ENCODE measurements around the gene SLC25A33. TPM values are rescaled to one million over a fixed set of nuclear protein-coding genes. Genes with fewer than 3 reads are reported as not detected.

The SLC25A33 gene
- total RNA-seq, 2 experiments from 2014 or later, result 4.4 to 6.1 TPM

GRCh38 chr1:9603766-9604753, 64.8 kb downstream of the SLC25A33 start:
- ChIA-PET CTCF (no interaction called here), POLR2A (interaction anchor here (0.5 kb wide), 1 partner anchor 25 kb away, joined by 3 read pairs; no protein-coding TSS in a partner anchor)
- intact Hi-C loops (cut with DNase I, micrococcal nuclease), result no loop called here
- Mint-ChIP-seq H3K9me3 (ENCODE audit: low read depth) (no peaks in the 10 kb centered on the region), H3K4me1 (no peaks in the 10 kb centered on the region), H3K27ac (no peak overlapping the region), H3K27me3 (no peaks in the 10 kb centered on the region), H3K36me3 (ENCODE audit: low read depth) (peaks cover 3% of the 10 kb centered on the region), H3K4me3 (no peak overlapping the region)
- ATAC-seq, result no peak
- no peak for DNase-seq

GRCh38 chr1:9604836-9605235, 65.6 kb downstream of the SLC25A33 start:
- Mint-ChIP-seq H3K27me3 (no peaks in the 10 kb centered on the region), H3K4me3 (no peak overlapping the region), H3K36me3 (ENCODE audit: low read depth) (peaks cover 3% of the 10 kb centered on the region), H3K9me3 (ENCODE audit: low read depth) (no peaks in the 10 kb centered on the region), H3K4me1 (no peaks in the 10 kb centered on the region), H3K27ac (no peak overlapping the region)
- ATAC-seq (no peak), DNase-seq (no peak)
- POLR2A ChIA-PET, result no interaction called here
- intact Hi-C loops (cut with DNase I, micrococcal nuclease), result no loop called here
- CTCF ChIA-PET, result no interaction called here

- no peak overlapping the region for H3K4me3 Mint-ChIP-seq
- H3K9me3 Mint-ChIP-seq (ENCODE audit: low read depth), result no peaks in the 10 kb centered on the region
- ChIA-PET POLR2A (interaction anchor here (1.0 kb wide), 1 partner anchor 15 kb away, joined by 3 read pairs; no protein-coding TSS in a partner anchor), CTCF (no interaction called here)
- intact Hi-C loops (cut with DNase I, micrococcal nuclease), result no loop called here
- H3K4me1 Mint-ChIP-seq, result no peaks in the 10 kb centered on the region
- no peak for ATAC-seq
- no peaks in the 10 kb centered on the region for H3K27me3 Mint-ChIP-seq
- H3K36me3 Mint-ChIP-seq (ENCODE audit: low read depth), result peaks cover 7% of the 10 kb centered on the region
- H3K27ac Mint-ChIP-seq, result no peak overlapping the region
- DNase-seq, result no peak
Observed at GRCh38 chr1:9605946-9606455, 66.7 kb downstream of the SLC25A33 start.

GRCh38 chr1:9606458-9606857, 67.2 kb downstream of the SLC25A33 start:
- intact Hi-C loops (cut with DNase I, micrococcal nuclease), result no loop called here
- H3K27me3 Mint-ChIP-seq, result no peaks in the 10 kb centered on the region
- ChIA-PET CTCF (no interaction called here), POLR2A (no interaction called here)
- H3K4me1 Mint-ChIP-seq, result no peaks in the 10 kb centered on the region
- no peak overlapping the region for H3K27ac Mint-ChIP-seq
- no peaks in the 10 kb centered on the region for H3K9me3 Mint-ChIP-seq (ENCODE audit: low read depth)
- H3K36me3 Mint-ChIP-seq (ENCODE audit: low read depth), result peaks cover 8% of the 10 kb centered on the region
- no peak overlapping the region for H3K4me3 Mint-ChIP-seq
- no peak for ATAC-seq
- DNase-seq, result no peak

- POLR2A ChIA-PET, result interaction anchor here (1.1 kb wide), 1 partner anchor 15 kb away, joined by 3 read pairs; no protein-coding TSS in a partner anchor
- Mint-ChIP-seq H3K36me3 (ENCODE audit: low read depth) (peaks cover 8% of the 10 kb centered on the region), H3K4me3 (no peak overlapping the region), H3K27me3 (no peaks in the 10 kb centered on the region), H3K4me1 (no peaks in the 10 kb centered on the region), H3K27ac (no peak overlapping the region), H3K9me3 (ENCODE audit: low read depth) (no peaks in the 10 kb centered on the region)
- CTCF ChIA-PET, result no interaction called here
- DNase-seq, result no peak
- ATAC-seq, result no peak
- intact Hi-C loops (cut with DNase I, micrococcal nuclease), result no loop called here
Observed at GRCh38 chr1:9606948-9607347, 67.7 kb downstream of the SLC25A33 start.

- ChIA-PET CTCF (no interaction called here), POLR2A (interaction anchor here (1.1 kb wide), 1 partner anchor 14 kb away, joined by 3 read pairs; no protein-coding TSS in a partner anchor)
- Mint-ChIP-seq H3K4me3 (no peak overlapping the region), H3K4me1 (no peaks in the 10 kb centered on the region), H3K27me3 (no peaks in the 10 kb centered on the region), H3K9me3 (ENCODE audit: low read depth) (no peaks in the 10 kb centered on the region), H3K27ac (no peak overlapping the region), H3K36me3 (ENCODE audit: low read depth) (peaks cover 8% of the 10 kb centered on the region)
- intact Hi-C loops (cut with DNase I, micrococcal nuclease), result no loop called here
- DNase-seq (no peak), ATAC-seq (no peak)
Observed at GRCh38 chr1:9607352-9607751, 68.1 kb downstream of the SLC25A33 start.

- H3K4me3 Mint-ChIP-seq, result no peak overlapping the region
- no peaks in the 10 kb centered on the region for H3K9me3 Mint-ChIP-seq (ENCODE audit: low read depth)
- H3K27ac Mint-ChIP-seq, result no peak overlapping the region
- intact Hi-C loops (cut with DNase I, micrococcal nuclease), result no loop called here
- DNase-seq, result no peak
- POLR2A ChIA-PET, result no interaction called here
- peaks cover 5% of the 10 kb centered on the region for H3K36me3 Mint-ChIP-seq (ENCODE audit: low read depth)
- no peaks in the 10 kb centered on the region for H3K4me1 Mint-ChIP-seq
- ATAC-seq, result no peak
- no peaks in the 10 kb centered on the region for H3K27me3 Mint-ChIP-seq
- CTCF ChIA-PET, result no interaction called here
Observed at GRCh38 chr1:9609998-9610397, 70.7 kb downstream of the SLC25A33 start.

- DNase-seq (no peak), ATAC-seq (no peak)
- H3K27me3 Mint-ChIP-seq, result no peaks in the 10 kb centered on the region
- no peak overlapping the region for H3K4me3 Mint-ChIP-seq
- H3K4me1 Mint-ChIP-seq, result no peaks in the 10 kb centered on the region
- peaks cover 5% of the 10 kb centered on the region for H3K36me3 Mint-ChIP-seq (ENCODE audit: low read depth)
- H3K27ac Mint-ChIP-seq, result no peak overlapping the region
- ChIA-PET POLR2A (no interaction called here), CTCF (no interaction called here)
- intact Hi-C loops (cut with DNase I, micrococcal nuclease), result no loop called here
- no peaks in the 10 kb centered on the region for H3K9me3 Mint-ChIP-seq (ENCODE audit: low read depth)
Observed at GRCh38 chr1:9610548-9610947, 71.3 kb downstream of the SLC25A33 start.

- no peak overlapping the region for H3K4me3 Mint-ChIP-seq
- intact Hi-C loops (cut with DNase I, micrococcal nuclease), result no loop called here
- CTCF ChIA-PET, result no interaction called here
- no peaks in the 10 kb centered on the region for H3K27me3 Mint-ChIP-seq
- H3K9me3 Mint-ChIP-seq (ENCODE audit: low read depth), result no peaks in the 10 kb centered on the region
- H3K27ac Mint-ChIP-seq, result no peak overlapping the region
- DNase-seq, result no peak
- ATAC-seq, result no peak
- POLR2A ChIA-PET, result no interaction called here
- H3K4me1 Mint-ChIP-seq, result no peaks in the 10 kb centered on the region
- H3K36me3 Mint-ChIP-seq (ENCODE audit: low read depth), result peaks cover 5% of the 10 kb centered on the region
Observed at GRCh38 chr1:9611716-9612115, 72.5 kb downstream of the SLC25A33 start.

GRCh38 chr1:9612162-9612845, 73.0 kb downstream of the SLC25A33 start:
- H3K4me3 Mint-ChIP-seq, result no peak overlapping the region
- H3K4me1 Mint-ChIP-seq, result no peaks in the 10 kb centered on the region
- no peak for DNase-seq
- intact Hi-C loops (cut with DNase I, micrococcal nuclease), result no loop called here
- no peaks in the 10 kb centered on the region for H3K9me3 Mint-ChIP-seq (ENCODE audit: low read depth)
- no peak for ATAC-seq
- POLR2A ChIA-PET, result no interaction called here
- CTCF ChIA-PET, result no interaction called here
- no peaks in the 10 kb centered on the region for H3K27me3 Mint-ChIP-seq
- H3K27ac Mint-ChIP-seq, result no peak overlapping the region
- peaks cover 5% of the 10 kb centered on the region for H3K36me3 Mint-ChIP-seq (ENCODE audit: low read depth)

- intact Hi-C loops (cut with DNase I, micrococcal nuclease), result no loop called here
- Mint-ChIP-seq H3K27me3 (no peaks in the 10 kb centered on the region), H3K36me3 (ENCODE audit: low read depth) (peaks cover 5% of the 10 kb centered on the region), H3K4me3 (no peak overlapping the region), H3K9me3 (ENCODE audit: low read depth) (no peaks in the 10 kb centered on the region), H3K27ac (no peak overlapping the region), H3K4me1 (no peaks in the 10 kb centered on the region)
- ATAC-seq (no peak), DNase-seq (no peak)
- ChIA-PET CTCF (interaction anchor here (0.5 kb wide), 1 partner anchor 77 kb away, joined by 5 read pairs; no protein-coding TSS in a partner anchor), POLR2A (no interaction called here)
Observed at GRCh38 chr1:9612871-9613624, 73.8 kb downstream of the SLC25A33 start.
